ENCODE measurements around the gene IFI27L2.
"Not testable (repeated sequence)": the region's sequence is repeated elsewhere in the genome, so short reads cannot be mapped to it uniquely, and the experiment has no call there.

IFI27L2 gene

GRCh38 chr14:94129111-94129757 is at the start of gene IFI27L2:
TSS of gene IFI27L2 (minus strand) at chr14:94129604. CDS start at chr14:94129564, 40 bp downstream.
- DNase-seq: peak; percentile 79

- DNase-seq: no peak
These were observed 48.4 kb upstream of the IFI27L2 start for GRCh38 chr14:94177806-94178205.

- DNase-seq: no peak
These were observed 47.4 kb upstream of the IFI27L2 start for GRCh38 chr14:94176808-94177207.

- DNase-seq: no peak
These were observed 46.3 kb upstream of the IFI27L2 start for GRCh38 chr14:94175747-94176146.

- no peak for DNase-seq
These were observed 45.8 kb upstream of the IFI27L2 start for GRCh38 chr14:94175011-94175745.

- no peak for DNase-seq
These were observed 45.2 kb upstream of the IFI27L2 start for GRCh38 chr14:94174604-94175010.

GRCh38 chr14:94173885-94174603 is 44.6 kb upstream of the IFI27L2 start, which contains the start of gene PPP4R4:
TSS of gene PPP4R4 (plus strand) at chr14:94174322. CDS start at chr14:94174466, 144 bp downstream.
- DNase-seq: peak; percentile 90

GRCh38 chr14:94173471-94173884 is 44.1 kb upstream of the IFI27L2 start:
- DNase-seq: no peak

- no peak for DNase-seq
These were observed 43.1 kb upstream of the IFI27L2 start for GRCh38 chr14:94172545-94172944.

- no peak for DNase-seq
These were observed 41.8 kb upstream of the IFI27L2 start for GRCh38 chr14:94171208-94171607.

- no peak for DNase-seq
These were observed 40.7 kb upstream of the IFI27L2 start for GRCh38 chr14:94170136-94170535.

GRCh38 chr14:94165744-94166143 is 36.3 kb upstream of the IFI27L2 start:
- no peak for DNase-seq

GRCh38 chr14:94164685-94165431 is 35.5 kb upstream of the IFI27L2 start:
- DNase-seq: no peak

GRCh38 chr14:94163796-94164195 is 34.4 kb upstream of the IFI27L2 start:
- no peak for DNase-seq

GRCh38 chr14:94162466-94162865 is 33.1 kb upstream of the IFI27L2 start:
- no peak for DNase-seq

- no peak for DNase-seq
These were observed 32.6 kb upstream of the IFI27L2 start for GRCh38 chr14:94161981-94162380.

GRCh38 chr14:94161058-94161457 is 31.7 kb upstream of the IFI27L2 start:
- no peak for DNase-seq

- DNase-seq: no peak
These were observed 29.0 kb upstream of the IFI27L2 start for GRCh38 chr14:94158239-94158883.

- DNase-seq: no peak
These were observed 27.8 kb upstream of the IFI27L2 start for GRCh38 chr14:94157197-94157596.

GRCh38 chr14:94156143-94156542 is 26.7 kb upstream of the IFI27L2 start:
- DNase-seq: not testable (repeated sequence)

- DNase-seq: no peak
These were observed 24.4 kb upstream of the IFI27L2 start for GRCh38 chr14:94153750-94154342.

GRCh38 chr14:94152676-94153075 is 23.3 kb upstream of the IFI27L2 start:
- DNase-seq: no peak
